ENCODE measurements around the gene CCDC80. TPM values are rescaled to one million over a fixed set of nuclear protein-coding genes. Genes with fewer than 3 reads are reported as not detected.
"Not testable (repeated sequence)": the region's sequence is repeated elsewhere in the genome, so short reads cannot be mapped to it uniquely, and the experiment has no call there.

CCDC80 gene
- total RNA-seq, 1 experiment from 2014 or later = 19.4 TPM

GRCh38 chr3:112671930-112672715, 31.2 kb upstream of the CCDC80 start:
- H3K4me1 Mint-ChIP-seq (ENCODE audit: insufficient read depth, unreplicated experiment) = peaks cover 39% of the 10 kb centered on the region
- ChIA-PET POLR2A (interaction anchor here (0.7 to 1.8 kb wide), 10 partner anchors 11 to 318 kb away, joined by 3 to 12 read pairs (median 4); partner anchors contain the start of gene GTPBP8), CTCF (interaction anchor here (0.9 to 1.1 kb wide), 3 partner anchors 19 to 136 kb away, joined by 3 to 6 read pairs (median 4); no protein-coding TSS in a partner anchor)
- H3K4me3 Mint-ChIP-seq (ENCODE audit: unreplicated experiment) = peak overlapping the region; percentile 7
- peak; percentile 90 for DNase-seq (ENCODE audit: unreplicated experiment)
- H3K36me3 Mint-ChIP-seq (ENCODE audit: insufficient read depth, unreplicated experiment) = no peaks in the 10 kb centered on the region
- no peaks in the 10 kb centered on the region for H3K9me3 Mint-ChIP-seq (ENCODE audit: unreplicated experiment)
- no peak for TF ChIP-seq CTCF (IDR thresholded peaks at IDR 0.05; ENCODE audit: unreplicated experiment)
- peak overlapping the region; percentile 26 for H3K27ac Mint-ChIP-seq (ENCODE audit: low read depth, unreplicated experiment)
- BruUV-seq (replicated peaks) = no TSS peak
- intact Hi-C loops (cut with micrococcal nuclease) = no loop called here
- H3K27me3 Mint-ChIP-seq (ENCODE audit: insufficient read depth, unreplicated experiment) = no peaks in the 10 kb centered on the region

GRCh38 chr3:112670824-112671223, 29.9 kb upstream of the CCDC80 start:
- intact Hi-C loops (cut with micrococcal nuclease) = no loop called here
- Mint-ChIP-seq H3K27ac (ENCODE audit: low read depth, unreplicated experiment) (peak overlapping the region; percentile 26), H3K27me3 (ENCODE audit: insufficient read depth, unreplicated experiment) (no peaks in the 10 kb centered on the region), H3K36me3 (ENCODE audit: insufficient read depth, unreplicated experiment) (no peaks in the 10 kb centered on the region), H3K4me1 (ENCODE audit: insufficient read depth, unreplicated experiment) (peaks cover 27% of the 10 kb centered on the region), H3K9me3 (ENCODE audit: unreplicated experiment) (no peaks in the 10 kb centered on the region), H3K4me3 (ENCODE audit: unreplicated experiment) (no peak overlapping the region)
- no peak for DNase-seq (ENCODE audit: unreplicated experiment)
- POLR2A ChIA-PET = interaction anchor here (0.7 to 1.8 kb wide), 6 partner anchors 17 to 320 kb away, joined by 3 to 12 read pairs (median 5); partner anchors contain the start of gene GTPBP8
- CTCF ChIA-PET = interaction anchor here (0.5 to 0.9 kb wide), 2 partner anchors 105 to 137 kb away, joined by 3 to 4 read pairs; no protein-coding TSS in a partner anchor
- BruUV-seq (replicated peaks) = no TSS peak
- TF ChIP-seq CTCF (IDR thresholded peaks at IDR 0.05; ENCODE audit: unreplicated experiment) = no peak

GRCh38 chr3:112667599-112667998, 26.7 kb upstream of the CCDC80 start:
- no peak for TF ChIP-seq CTCF (IDR thresholded peaks at IDR 0.05; ENCODE audit: unreplicated experiment)
- no peak overlapping the region for H3K27ac Mint-ChIP-seq (ENCODE audit: low read depth, unreplicated experiment)
- BruUV-seq (replicated peaks) = no TSS peak
- no peak overlapping the region for H3K4me3 Mint-ChIP-seq (ENCODE audit: unreplicated experiment)
- ChIA-PET POLR2A (no interaction called here), CTCF (interaction anchor here (0.7 kb wide), 1 partner anchor 68 kb away, joined by 5 read pairs; no protein-coding TSS in a partner anchor)
- no peaks in the 10 kb centered on the region for H3K36me3 Mint-ChIP-seq (ENCODE audit: insufficient read depth, unreplicated experiment)
- H3K27me3 Mint-ChIP-seq (ENCODE audit: insufficient read depth, unreplicated experiment) = no peaks in the 10 kb centered on the region
- intact Hi-C loops (cut with micrococcal nuclease) = no loop called here
- H3K4me1 Mint-ChIP-seq (ENCODE audit: insufficient read depth, unreplicated experiment) = peaks cover 14% of the 10 kb centered on the region
- no peaks in the 10 kb centered on the region for H3K9me3 Mint-ChIP-seq (ENCODE audit: unreplicated experiment)
- DNase-seq (ENCODE audit: unreplicated experiment) = no peak

GRCh38 chr3:112665009-112665408, 24.1 kb upstream of the CCDC80 start:
- intact Hi-C loops (cut with micrococcal nuclease); H3K27ac Mint-ChIP-seq (ENCODE audit: low read depth, unreplicated experiment): not testable (repeated sequence)

More at GRCh38 chr3:112665009-112665408, 24.1 kb upstream of the CCDC80 start:
- H3K4me1 Mint-ChIP-seq (ENCODE audit: insufficient read depth, unreplicated experiment); H3K27me3 Mint-ChIP-seq (ENCODE audit: insufficient read depth, unreplicated experiment); DNase-seq (ENCODE audit: unreplicated experiment); H3K36me3 Mint-ChIP-seq (ENCODE audit: insufficient read depth, unreplicated experiment); BruUV-seq (replicated peaks); POLR2A ChIA-PET; H3K9me3 Mint-ChIP-seq (ENCODE audit: unreplicated experiment); CTCF ChIA-PET; H3K4me3 Mint-ChIP-seq (ENCODE audit: unreplicated experiment): not testable (repeated sequence)
